Activated T-cell treated with anti-CD3 and anti-CD28 coated beads for 4 hours (primary cell): ENCODE results near the gene UBE2J1.
"Not testable (repeated sequence)": the region's sequence is repeated elsewhere in the genome, so short reads cannot be mapped to it uniquely, and the experiment has no call there.

ENCODE experiments used
- DNase-seq: peaks from one replicate; pipeline ENCODE4 v3.0.0-alpha.2; 2020

Gene UBE2J1

GRCh38 chr6:89315249-89315885, 37.2 kb downstream of the UBE2J1 start, which contains the start of gene GABRR2:
GABRR2 (minus strand) TSS chr6:89315299; CDS start chr6:89315165, 134 bp downstream.
- no peak for DNase-seq

DNA sequence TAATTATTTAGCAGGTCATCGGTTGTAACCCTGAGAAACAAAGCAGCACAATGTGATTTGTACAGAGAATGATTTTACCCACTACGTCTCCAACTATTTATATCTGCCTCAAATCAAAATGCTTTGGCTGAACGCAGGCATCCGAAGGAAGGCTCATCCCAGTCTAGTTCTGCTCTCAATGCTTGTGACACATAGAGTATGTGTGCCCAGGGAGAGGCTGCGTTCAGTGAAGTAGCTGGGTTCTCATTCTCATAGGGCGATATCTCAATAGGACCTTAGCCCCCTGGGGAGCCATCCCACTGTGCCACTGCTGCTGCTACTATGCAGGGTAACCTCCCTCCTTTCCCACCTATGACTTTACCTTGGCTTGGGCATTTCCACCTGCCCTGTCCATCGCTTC, 37.8 kb downstream of the UBE2J1 start:
- no peak for DNase-seq

DNA sequence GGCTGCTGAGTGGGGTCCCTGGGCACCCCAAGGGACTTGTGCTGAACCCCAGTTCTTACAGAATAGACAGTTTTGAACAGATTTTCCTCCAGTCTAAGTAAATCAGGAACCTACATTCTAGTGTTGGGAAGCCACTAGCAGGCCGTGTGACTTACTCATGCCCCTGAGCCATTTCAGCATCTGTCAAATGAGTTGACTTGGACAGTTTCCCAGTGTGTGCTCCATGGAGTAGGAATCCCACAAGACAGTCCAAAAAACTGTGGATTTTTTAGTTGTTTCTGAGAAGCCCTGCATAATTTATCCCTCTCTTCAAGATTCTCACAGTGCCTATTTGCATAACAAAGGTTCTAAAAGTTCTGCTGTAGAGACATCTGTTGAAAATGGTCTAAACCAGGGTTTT, 39.5 kb downstream of the UBE2J1 start:
- DNase-seq: no peak

GRCh38 chr6:89311853-89312531, 40.5 kb downstream of the UBE2J1 start:
- no peak for DNase-seq

DNA sequence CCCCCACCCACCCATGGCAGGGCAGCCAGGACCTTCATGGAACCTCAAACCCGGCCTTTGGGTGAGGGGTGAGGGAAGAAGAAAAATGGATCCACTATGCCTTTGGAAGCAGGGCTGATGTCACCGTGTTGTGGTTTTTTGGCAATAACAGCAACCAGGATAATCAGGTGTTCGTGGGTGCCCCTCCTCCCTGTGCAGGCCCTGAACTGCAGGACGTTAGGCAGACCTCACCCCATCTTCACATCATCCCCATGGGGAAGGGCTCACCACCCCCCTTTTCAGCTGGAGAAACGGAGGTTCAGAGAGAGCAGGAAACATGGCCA, 41.0 kb downstream of the UBE2J1 start:
- DNase-seq: no peak

DNA sequence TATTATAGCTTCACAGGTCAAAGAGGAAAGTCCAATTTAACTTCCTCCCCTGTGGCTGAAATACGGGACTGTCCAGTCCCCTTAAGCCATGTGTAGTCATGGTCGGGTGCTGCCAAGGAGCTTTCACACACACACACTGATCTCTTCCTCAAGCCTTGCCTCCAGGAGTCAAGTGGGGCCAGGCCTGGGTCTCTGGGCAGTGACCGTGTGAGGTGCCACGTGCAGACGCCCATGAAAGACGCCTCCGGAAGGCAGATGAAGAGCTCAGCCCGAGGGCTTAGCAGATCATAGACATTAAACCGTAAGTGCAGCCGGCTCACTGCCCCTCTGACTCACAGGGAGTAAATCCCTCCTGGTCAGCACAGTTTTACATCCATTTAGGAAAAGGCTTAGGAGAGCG, 41.6 kb downstream of the UBE2J1 start:
- DNase-seq: no peak

GRCh38 chr6:89308525-89309395, 43.8 kb downstream of the UBE2J1 start:
- DNase-seq: no peak

DNA sequence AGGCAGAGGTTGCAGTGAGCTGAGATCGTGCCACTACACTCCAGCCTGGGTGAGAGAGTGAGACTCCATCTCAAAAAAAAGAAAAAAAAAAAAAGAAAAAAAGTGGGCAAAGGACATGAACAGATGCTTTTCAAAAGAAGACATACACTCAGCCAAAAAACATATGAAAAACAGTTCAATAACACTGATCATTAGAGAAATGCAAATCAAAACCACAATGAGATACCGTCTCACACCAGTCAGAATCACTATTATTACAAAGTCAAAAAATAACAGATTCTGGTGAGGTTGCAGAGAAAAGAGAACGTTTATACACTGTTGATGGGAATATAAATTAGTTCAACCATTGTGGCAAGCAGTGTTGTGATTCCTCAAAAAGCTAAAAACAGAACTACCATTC, 48.0 kb downstream of the UBE2J1 start:
- DNase-seq: not testable (repeated sequence)

DNA sequence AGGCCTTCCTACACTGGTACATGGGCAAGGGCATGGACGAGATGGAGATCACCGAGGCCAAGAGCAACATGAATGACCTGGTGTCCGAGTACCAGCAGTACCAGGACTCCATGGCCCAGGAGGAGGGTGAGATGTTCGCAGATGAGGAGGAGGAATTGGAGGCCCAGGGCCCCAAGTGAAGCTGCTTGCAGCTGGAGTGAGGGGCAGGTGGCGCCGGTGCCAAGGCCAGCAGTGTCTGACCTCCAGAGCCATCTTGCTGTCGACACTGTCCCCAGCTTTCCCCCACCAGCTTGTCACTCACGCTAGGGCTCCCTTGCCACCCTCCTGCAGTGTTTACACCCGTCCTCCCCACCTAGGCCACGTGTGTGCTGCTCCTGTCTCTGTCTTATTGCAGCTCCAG, 49.6 kb downstream of the UBE2J1 start:
- DNase-seq: no peak

DNA sequence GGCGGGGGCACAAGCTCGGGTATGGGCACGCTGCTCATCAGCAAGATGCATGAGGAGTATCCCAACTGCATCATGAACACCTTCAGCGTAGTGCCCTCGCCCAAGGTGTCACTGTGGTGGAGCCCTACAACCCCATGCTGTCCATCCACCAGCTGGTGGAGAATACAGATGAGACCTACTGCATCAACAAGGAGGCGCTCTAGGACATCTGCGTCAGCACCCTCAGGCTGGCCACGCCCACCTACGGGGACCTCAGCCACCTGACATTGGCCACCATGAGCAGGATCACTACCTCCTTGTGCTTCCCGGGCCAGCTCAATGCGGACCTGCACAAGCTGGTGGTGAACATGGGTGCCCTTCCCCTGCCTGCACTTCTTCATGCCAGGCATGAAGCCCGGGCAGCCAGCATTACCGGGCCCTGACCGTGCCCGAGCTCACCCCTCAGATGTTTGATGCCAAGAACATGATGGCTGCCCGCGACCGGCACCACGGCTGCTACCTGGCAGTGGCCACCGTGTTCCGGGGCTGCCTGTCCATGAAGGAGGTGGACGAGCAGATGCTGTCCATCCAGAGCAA, 50.2 kb downstream of the UBE2J1 start:
- no peak for DNase-seq

DNA sequence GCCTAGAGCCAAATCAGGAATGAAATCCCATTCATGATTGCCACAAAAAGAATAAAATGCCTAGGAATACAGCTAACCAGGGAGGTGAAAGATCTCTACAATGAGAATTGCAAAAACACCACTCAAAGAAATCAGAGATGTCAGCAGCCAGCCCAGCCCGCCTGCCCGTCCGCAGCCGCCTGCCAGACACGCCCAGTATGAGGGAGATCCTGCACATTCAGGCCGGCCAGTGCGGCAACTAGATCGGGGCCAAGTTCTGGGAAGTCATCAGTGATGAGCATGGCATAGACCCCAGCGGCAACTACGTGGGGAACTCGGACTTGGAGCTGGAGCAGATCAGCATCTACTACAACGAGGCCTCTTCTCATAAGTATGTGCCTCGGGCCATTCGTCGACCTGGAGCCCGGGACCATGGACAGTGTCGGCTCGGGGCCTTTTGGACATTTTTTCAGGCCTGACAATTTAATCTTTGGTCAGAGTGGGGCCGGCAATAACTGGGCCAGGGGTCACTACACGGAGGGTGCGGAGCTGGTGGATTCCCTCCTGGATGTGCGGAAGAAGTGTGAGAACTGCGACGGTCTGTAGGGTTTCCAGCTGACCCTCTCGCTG, 50.8 kb downstream of the UBE2J1 start:
- no peak for DNase-seq

DNA sequence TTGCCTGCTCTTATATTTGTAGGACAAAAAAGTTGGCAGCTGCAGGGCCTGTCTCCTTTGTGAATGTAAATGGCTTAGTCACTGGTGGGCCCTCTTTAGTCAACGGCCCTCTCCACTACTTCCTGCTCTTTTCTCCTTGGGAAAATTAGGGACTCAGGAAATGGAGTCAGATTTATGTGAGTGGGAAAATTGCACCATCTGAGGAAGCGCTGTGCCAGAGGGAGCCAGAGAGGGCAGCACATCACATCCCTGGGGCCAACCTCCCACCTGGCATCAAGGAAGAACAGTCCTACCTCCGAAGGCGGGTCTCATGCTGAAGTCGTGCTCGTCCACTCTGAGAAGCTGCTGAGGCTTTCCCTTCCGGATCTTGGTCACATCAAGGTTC, 53.1 kb downstream of the UBE2J1 start:
- DNase-seq: no peak

DNA sequence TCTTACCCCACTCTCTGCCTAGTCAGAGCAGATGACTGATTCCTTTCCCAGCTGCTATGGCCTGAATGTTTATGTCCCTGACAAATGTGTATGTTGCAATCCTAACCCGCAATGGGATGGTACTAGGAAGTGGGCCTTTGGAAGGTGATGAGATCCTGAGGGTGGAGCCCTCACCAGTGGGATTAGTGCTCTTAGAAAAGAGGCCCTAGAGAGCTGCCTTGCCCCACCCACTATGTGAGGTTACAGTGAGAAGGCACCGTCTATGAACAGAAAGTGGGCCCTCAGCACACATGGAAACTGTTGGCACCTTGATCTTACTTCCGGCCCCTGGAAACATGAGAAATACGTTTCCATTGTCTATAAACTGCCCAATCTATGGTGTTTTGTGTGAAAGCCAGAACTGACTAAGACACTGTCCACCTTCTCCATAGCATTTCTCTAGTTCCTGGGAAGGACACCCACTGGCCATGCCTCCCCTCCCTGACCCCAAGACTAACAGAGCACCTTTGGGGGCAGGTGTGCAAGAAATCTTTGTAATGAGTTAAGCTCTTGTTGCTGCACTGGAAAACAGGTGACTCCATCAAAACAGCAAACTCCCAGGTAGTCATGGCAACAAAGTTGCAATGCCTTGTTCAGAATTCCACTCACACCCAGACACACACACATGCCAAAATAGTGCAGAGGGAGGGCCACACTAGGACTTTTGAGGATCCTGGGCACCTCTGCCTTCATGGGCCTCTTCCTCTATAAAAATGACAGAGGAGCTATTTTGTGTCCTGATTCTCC, 53.6 kb downstream of the UBE2J1 start:
- peak; percentile 16 for DNase-seq

- DNase-seq: peak; percentile 30
Observed at GRCh38 chr6:89297695-89298351, 54.7 kb downstream of the UBE2J1 start.

DNA sequence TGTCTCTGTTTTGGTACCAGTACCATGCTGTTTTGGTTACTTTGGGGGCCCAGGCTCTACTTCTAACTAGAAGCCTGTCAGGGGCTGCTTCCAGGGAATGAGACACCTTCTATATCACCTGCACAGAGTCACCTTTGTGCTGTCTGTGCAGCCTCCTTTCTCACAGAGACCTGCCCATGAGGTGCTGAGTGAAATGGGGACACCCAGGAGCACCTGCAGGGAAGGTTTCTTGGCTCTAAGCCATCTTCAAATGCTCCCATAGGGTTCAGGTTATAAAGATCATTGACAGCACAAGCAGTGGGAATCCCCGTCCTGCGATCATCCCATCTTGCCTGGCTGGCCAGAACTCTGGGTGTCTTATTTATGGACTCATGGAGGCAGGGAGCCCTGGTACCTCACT, 56.5 kb downstream of the UBE2J1 start:
- DNase-seq: no peak

DNA sequence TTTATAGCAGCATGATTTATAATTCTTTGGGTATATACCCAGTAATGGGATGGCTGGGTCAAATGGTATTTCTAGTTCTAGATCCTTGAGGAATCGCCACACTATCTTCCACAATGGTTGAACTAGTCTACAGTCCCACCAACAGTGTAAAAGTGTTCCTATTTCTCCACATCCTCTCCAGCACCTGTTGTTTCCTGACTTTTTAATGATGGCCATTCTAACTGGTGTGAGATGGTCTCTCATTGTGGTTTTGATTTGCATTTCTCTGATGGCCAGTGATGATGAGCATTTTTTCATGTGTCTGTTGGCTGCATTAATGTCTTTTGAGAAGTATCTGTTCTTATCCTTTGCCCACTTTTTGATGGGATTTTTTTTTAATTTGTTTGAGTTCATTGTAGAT, 57.4 kb downstream of the UBE2J1 start:
- DNase-seq: not testable (repeated sequence)

- no peak for DNase-seq
Observed at GRCh38 chr6:89291256-89291819, 61.2 kb downstream of the UBE2J1 start.

DNA sequence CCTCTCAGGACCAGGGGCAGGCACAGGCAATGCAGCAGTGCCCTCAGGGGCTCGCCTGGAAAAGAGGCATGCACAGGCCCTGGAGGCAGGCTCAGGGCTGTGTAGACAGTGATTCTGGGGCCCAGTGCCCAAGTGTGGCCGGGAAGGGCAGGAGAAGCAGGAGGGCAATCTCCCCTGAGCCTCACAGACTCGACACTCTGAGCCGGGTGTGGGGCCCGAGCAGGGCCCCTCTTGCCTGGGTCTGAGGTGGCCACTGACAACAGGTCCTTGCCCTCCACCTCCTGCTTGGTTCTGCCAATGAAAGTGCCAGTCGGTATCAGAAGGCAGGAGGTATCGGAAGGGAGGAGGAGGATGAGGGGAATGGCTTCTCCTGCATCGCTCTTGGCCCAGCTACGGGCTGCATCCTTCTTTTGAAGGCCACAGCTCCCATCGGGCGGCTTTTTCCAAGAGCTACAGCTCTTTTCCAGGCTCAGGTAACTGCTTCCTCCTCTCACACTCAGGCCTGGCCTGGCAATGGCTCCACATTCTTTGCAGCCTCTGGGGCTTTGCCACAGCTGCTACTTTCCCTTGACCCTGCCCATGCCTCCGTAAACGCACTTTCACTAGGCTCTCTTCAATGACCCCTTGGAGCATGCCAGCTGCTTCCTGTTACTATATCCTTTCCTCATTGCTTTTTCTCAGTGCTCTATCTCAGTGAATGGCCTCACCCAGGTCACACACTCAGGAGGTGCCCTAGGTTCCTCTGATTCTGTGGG, 61.9 kb downstream of the UBE2J1 start:
- DNase-seq: no peak

DNA sequence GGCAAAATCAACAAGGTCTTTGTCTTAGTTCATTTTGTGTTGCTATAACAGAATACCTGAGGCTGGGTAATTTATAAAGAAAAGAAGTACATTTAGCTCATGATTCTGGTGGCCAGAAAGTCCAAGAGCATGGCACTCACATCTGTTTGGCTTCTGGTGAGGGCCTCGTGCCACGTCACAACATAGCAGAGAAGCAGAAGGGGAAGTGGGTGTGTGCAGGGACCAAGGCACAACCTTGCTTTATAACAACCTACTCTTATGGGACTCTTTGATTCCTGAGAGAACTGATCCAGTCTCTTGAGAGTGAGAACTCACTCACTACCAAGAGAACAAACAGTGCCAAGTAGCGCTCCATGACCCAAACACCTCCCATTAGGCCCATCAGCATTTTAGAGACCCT, 62.8 kb downstream of the UBE2J1 start:
- no peak for DNase-seq

DNA sequence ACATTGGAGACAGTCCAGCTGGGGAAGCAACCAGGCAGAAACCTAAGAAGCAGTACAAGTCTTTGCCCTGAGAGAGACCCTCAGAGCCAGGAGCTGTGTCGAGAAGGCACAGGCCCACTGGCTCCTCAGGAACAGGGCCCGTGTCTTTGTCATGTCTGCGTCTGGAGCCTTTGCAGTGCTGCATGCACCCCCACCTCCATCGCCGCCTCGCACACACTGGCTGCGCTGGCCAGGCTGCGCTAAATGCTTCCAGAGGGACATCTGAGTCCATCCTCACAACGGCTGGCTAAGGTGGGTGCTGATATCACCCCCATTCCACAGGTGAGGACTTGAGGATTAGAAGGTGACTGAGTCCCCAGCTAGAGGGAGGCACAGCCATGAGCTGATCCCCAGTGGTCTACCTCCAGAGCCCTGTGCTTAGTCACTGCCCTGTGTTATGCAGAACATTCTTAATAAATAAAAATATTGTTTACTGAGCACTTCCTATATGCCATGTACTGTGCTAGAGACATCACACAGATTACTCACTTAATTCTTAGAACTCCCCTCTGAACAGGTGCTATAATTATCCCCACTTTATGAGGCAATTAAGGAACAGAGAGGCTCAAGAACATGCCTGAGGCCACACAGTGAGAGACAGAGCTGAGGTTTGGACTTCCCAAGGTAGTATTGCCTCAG, 65.0 kb downstream of the UBE2J1 start:
- no peak for DNase-seq
